Stimulated activated CD8-positive, alpha-beta memory T cell treated with anti-CD3 and anti-CD28 coated beads, Interleukin-2, amount 100 ng/mL, for 48 hours (primary cell): Measurements from ENCODE around the gene LCN1.
"Not testable (repeated sequence)": the region's sequence is repeated elsewhere in the genome, so short reads cannot be mapped to it uniquely, and the experiment has no call there.

ENCODE experiments used
- DNase-seq, 2 donors: peaks; one replicate each; pipeline ENCODE4 v3.0.0-alpha.2; 2020; ENCODE audit warnings: low read depth in 2 of 2

Gene LCN1

GRCh38 chr9:135504262-135505243, 16.7 kb upstream of the LCN1 start:
- DNase-seq, result peak; percentile 39 to 44

DNA sequence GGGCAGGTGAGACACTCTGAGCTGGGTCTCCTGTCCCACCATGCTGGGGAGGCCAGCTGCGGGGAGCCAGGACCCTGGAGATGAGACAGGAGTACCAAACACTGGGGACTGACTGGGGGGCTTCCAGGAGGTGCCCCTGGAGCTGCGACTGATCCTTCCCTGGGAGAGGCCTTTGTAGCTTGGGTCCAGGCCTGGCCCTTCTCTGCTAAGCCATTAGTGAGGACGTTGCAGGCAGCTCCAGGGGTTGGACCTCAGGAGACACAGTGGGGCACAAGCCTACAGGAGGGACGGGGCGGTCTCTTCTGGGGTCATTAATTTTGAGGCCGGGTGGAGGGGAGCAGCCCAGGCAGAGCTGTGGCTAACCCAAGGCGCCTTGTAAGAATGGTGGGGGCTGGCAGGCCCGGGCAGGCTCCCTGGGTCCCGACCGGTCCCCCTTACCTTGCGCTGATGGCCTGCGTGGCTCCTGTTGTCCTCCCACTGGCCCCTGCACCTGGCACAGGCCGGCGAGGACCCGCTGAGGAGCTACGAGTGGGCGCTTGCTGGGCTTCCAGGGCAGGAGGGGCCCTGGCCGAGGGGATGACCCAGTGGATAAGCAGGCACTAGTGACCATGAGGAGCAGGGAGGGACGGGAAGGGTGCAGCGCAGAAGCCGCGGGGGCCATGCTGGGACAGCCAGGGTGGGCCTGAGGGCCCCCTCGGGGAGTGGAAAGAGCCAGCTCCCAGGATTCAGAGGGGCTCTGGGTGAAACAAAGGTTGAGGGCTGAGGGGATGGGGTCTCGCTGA, 15.6 kb upstream of the LCN1 start:
- no peak for DNase-seq

GRCh38 chr9:135506327-135507103, 14.7 kb upstream of the LCN1 start:
- DNase-seq, result no peak

- no peak for DNase-seq
Observed at GRCh38 chr9:135507104-135508035, 13.9 kb upstream of the LCN1 start.

- no peak for DNase-seq
Observed at GRCh38 chr9:135508211-135508820, 12.9 kb upstream of the LCN1 start.

DNA sequence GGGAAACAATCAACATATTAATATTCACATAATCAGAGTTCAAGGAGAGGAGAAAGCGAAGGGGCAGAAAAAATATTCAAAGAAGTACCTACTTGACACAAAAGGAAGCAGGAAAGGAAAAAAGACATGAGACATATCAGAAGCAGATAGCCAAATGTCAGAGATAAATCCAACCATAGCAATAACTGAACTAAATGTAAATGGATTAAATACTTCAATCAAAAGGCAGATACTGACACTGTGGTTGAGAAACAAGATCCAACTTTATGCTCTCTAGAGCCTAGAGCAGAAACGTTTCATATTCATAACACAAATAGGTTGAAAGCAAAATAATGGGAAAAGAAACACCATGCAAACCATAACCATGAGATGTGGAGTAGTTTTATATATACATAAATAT, 11.8 kb upstream of the LCN1 start:
- no peak for DNase-seq

- DNase-seq, result no peak
Observed at GRCh38 chr9:135512241-135512603, 9.0 kb upstream of the LCN1 start.

GRCh38 chr9:135512904-135513303, 8.3 kb upstream of the LCN1 start:
- DNase-seq, result no peak

DNA sequence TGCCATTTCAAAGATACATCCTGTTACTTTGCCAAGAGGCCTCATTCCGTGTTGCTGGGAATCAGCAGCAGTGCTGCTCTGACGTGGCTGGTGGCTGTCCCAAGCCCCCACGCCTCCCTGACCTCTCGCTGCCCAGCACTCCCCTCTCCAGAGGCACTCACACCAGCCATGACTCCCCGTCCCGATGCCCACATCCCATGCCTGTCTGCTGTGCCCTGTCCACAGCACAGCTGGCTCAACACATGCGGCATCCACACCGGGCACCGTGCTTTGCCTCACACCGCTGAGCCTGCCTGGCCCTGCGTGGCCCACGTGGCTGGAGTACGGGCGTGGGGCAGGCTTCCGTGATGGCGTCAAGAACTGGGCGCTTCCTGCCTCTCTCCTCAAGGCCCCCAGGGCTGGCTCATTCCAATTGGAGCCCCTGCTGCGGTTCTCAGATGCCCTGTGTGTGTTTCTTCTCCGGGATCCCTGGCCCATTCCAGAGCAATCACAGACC, 7.8 kb upstream of the LCN1 start:
- DNase-seq, result no peak

DNA sequence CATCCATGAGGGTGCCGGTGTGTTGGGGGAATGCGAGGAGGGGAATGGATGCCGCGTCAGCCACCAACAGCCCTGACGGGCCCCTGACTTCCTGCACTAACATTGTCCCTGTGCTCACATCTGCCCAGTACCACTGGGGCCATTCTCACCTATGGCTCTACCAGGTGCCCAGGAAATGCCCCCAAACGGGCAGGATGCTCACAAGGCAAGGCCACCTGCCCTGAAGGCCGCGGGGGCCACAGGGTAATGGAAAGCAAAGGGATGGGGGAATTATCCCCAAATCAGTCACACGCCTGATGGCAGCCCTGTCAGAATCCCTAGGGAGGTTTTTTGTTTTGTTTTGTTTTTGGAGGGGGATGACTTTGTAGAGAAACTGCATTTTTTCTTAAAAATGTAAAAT, 7.3 kb upstream of the LCN1 start:
- DNase-seq, result not testable (repeated sequence)

- no peak for DNase-seq
Observed at GRCh38 chr9:135514342-135515082, 6.7 kb upstream of the LCN1 start.

GRCh38 chr9:135515083-135515951, 5.9 kb upstream of the LCN1 start:
- no peak for DNase-seq

DNA sequence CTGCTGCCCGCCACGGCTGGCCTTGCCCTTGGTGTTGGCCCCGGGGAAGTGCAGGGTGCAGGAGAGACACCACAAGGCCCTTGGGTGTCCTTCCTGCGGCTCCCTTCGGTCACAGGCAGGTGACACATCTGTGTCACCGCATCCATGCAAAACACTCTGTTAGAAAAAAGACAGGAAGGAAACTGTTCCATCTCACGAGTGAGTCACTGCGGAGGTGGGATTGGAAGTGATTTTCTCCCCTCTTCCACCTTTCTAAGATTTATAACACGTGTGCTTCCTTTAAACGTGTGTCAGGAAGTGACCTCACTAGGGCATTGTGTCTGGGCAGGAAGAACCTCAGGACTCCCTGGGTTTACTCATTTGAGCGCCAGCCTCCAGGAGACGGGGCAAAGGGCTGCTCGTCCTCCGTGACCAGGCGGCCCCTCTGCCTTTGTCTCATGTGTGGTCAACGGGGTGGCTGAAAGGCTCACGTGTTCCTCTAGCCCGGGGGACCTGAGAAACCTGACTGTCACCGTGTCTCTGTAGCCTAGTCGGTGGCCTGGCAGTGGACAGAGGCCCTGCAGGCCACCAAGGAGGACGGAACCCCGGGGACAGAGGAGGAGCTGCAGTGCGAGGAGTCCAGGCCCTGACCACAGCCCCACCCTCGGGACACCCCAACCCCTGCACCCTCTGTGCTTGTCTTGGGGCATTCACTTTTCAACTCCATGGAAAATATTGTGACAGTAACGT, 4.9 kb upstream of the LCN1 start:
- DNase-seq, result no peak

DNA sequence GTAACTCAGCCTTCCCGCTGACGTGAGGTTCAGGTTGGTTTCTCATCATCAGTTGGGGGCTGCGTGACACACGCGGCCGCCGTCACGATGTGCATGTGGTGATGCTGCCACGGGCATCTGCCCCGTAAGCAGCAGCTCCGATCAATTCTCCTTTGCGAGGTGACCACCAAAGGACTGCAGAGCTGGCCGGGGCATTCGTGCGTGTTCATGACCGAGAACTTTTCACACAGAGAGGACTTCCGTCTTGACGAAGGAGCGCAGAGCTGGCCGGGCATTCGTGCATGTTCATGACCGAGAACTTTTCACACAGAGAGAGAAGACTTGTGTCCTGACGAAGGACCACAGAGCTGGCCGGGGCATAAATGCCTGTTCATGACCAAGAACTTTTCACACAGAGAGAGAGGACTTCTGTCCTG, 3.8 kb upstream of the LCN1 start:
- no peak for DNase-seq

DNA sequence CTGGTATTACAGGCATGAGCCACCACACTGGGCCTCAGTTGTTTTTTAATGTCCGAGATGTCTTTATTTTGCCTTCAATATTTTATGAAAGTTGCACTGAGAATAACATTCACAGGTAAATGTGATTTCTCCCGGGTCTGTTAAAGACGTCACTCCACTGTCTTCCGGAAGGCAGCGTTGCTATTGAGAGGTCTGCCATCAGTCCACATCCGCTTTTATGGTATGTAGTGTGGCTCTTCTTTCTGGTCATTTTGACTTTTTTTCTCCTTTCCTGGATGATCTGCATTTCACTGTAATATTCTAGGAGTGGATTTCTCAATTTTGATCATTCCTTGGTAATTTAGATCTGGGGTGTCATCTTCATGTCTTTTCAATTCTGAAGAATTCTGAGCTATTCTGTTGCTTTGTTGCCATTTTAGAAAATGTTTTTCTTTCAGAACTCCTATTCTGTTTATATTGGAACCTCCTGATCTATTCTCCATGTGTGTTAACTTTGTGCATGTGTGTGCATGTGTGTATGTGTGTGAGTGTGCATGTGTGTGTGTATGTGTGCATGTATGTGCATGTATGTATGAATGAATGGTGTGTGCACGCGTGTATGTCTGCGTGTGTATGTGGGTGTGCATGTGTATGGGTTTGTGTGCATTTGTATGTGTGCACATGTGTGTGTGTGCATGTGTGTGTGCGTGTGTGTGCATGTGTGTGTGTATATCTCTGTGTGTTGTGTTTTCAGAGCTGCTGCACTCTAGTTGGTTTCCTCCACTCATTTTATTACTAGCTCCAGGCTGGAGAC, 1.9 kb upstream of the LCN1 start:
- DNase-seq, result no peak

- no peak for DNase-seq
Observed at GRCh38 chr9:135521608-135522095, 412 bp downstream of the LCN1 start.
